Sigmoid colon (tissue), 4 donors: ENCODE measurements around the gene ACOXL.

Source experiments
- EP300 ChIP-seq, 4 donors: sonication (generic); formaldehyde crosslinking; IDR thresholded peaks; one replicate each; pipeline ENCODE4 v1.6.1; 2017; ENCODE audit warnings: antibody characterized with exemption in 4 of 4
- POLR2A ChIP-seq, 2 donors: fragments of 450-650 bp; IDR thresholded peaks; one replicate each; pipeline ENCODE4 v1.6.1; 2016; ENCODE audit warnings: antibody characterized with exemption in 2 of 2, mild to moderate bottlenecking in 2 of 2, moderate library complexity in 2 of 2
- POLR2AphosphoS5 ChIP-seq, 4 donors: sonication (generic); formaldehyde crosslinking; IDR thresholded peaks; one replicate each; pipeline ENCODE4 v1.6.1; 2017; ENCODE audit warnings: antibody characterized with exemption in 4 of 4
- TF ChIP-seq, protein P1 (sequence below), 4 experiments: fragments of 450-650 bp in 3 of 4; fragments of 200-600 bp in 1 of 4; IDR thresholded peaks; one replicate each; pipeline ENCODE4 v1.5.1; 2016 to 2019; ENCODE audit warnings: antibody characterized with exemption in 4 of 4, mild to moderate bottlenecking in 3 of 4, moderate library complexity in 2 of 4

DNA sequence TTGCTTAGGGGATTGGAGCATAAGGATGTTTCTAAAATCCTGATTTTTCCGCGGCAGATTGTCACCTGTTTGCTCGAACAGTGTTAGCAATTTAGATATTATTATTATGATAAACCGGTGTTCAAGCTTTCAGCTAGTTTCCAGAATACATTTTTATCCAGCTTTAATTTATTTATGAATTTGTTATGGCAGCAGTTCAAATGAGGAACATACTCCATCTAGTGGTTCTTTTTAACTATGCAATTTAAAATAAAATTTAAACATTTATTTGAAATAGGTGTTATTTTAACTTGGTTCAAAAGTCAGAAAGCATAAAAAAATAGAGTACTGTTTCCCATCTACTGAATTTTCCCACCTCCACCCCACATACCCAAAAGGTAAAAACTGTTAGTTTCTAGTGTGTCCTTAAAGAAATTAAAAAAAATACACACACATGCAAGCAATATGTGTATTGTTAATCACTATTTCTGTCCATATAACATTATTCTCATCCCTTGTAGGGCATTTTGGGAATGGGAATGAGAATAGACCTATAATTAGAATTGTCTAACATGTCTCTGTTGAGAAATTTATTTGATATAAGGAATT is 23.2 kb downstream of the ACOXL start:
- no peak for TF ChIP-seq EP300 (IDR thresholded peaks at IDR 0.05)
- TF ChIP-seq, protein P1, sequence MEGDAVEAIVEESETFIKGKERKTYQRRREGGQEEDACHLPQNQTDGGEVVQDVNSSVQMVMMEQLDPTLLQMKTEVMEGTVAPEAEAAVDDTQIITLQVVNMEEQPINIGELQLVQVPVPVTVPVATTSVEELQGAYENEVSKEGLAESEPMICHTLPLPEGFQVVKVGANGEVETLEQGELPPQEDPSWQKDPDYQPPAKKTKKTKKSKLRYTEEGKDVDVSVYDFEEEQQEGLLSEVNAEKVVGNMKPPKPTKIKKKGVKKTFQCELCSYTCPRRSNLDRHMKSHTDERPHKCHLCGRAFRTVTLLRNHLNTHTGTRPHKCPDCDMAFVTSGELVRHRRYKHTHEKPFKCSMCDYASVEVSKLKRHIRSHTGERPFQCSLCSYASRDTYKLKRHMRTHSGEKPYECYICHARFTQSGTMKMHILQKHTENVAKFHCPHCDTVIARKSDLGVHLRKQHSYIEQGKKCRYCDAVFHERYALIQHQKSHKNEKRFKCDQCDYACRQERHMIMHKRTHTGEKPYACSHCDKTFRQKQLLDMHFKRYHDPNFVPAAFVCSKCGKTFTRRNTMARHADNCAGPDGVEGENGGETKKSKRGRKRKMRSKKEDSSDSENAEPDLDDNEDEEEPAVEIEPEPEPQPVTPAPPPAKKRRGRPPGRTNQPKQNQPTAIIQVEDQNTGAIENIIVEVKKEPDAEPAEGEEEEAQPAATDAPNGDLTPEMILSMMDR (IDR thresholded peaks at IDR 0.05) = peak in 1 of 4 experiments; percentile 49
- no peak for TF ChIP-seq POLR2A (IDR thresholded peaks at IDR 0.05)
- TF ChIP-seq POLR2AphosphoS5 (IDR thresholded peaks at IDR 0.05) = no peak
